Measurements from ENCODE around the gene DYNLT4. TPM values are rescaled to one million over a fixed set of nuclear protein-coding genes. Genes with fewer than 3 reads are reported as not detected.

DYNLT4 gene
- total RNA-seq, 1 donor from 2014 or later = not detected

- TF ChIP-seq, protein P1, sequence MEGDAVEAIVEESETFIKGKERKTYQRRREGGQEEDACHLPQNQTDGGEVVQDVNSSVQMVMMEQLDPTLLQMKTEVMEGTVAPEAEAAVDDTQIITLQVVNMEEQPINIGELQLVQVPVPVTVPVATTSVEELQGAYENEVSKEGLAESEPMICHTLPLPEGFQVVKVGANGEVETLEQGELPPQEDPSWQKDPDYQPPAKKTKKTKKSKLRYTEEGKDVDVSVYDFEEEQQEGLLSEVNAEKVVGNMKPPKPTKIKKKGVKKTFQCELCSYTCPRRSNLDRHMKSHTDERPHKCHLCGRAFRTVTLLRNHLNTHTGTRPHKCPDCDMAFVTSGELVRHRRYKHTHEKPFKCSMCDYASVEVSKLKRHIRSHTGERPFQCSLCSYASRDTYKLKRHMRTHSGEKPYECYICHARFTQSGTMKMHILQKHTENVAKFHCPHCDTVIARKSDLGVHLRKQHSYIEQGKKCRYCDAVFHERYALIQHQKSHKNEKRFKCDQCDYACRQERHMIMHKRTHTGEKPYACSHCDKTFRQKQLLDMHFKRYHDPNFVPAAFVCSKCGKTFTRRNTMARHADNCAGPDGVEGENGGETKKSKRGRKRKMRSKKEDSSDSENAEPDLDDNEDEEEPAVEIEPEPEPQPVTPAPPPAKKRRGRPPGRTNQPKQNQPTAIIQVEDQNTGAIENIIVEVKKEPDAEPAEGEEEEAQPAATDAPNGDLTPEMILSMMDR (conservative IDR thresholded peaks at IDR 0.05; ENCODE audit: low read depth, low read length) = no peak
- no peak overlapping the region for H3K4me3 ChIP-seq (ENCODE audit: low read depth, low read length)
- no peak for DNase-seq (ENCODE audit: low read depth)
Measured at GRCh38 chr1:44790968-44791801, 16.0 kb downstream of the DYNLT4 start.

DNA sequence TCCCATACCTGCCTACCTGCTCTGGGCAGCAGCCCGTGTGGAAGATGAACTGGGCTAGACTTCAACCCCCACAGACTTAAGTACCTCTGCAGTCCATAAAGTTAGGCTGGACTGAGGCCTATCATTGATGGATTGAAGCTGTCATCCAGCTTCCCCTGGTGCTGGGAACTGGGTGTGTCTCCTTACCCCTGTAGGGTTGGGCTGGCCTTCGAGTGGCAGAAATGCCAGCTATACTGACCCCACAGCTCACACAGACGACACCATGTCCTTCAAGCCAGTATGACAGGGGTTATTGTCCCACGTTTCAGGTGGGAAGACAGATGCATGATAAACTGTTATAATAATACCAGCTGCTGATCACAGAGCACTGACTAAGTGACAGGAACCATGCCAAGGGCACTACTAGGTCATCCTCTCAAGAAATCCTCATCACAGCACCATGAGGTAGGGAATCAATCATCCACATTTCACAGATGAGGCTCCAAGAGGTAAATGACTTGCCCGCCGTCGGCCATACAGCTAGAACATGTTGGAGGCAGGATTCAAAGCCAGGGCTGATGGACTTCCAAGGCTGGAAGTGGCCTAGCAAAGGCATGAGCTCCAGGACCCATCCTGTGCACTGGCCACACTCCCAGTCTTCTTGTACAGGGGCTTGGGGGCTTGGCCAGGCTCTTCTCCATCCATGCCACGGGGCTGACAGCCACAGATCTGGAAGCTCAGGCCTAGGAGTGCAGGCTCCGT lies 18.9 kb downstream of the DYNLT4 start, which contains the start of gene BEST4:
Gene BEST4, minus strand, starts transcription at position 51 of the 741 bp plus-strand sequence. CDS start 465 bp downstream, outside the sequence.
- DNase-seq (ENCODE audit: low read depth) = no peak
- TF ChIP-seq, protein P1 (conservative IDR thresholded peaks at IDR 0.05; ENCODE audit: low read depth, low read length) = no peak
- H3K4me3 ChIP-seq (ENCODE audit: low read depth, low read length) = no peak within 1 kb of the TSS

DNA sequence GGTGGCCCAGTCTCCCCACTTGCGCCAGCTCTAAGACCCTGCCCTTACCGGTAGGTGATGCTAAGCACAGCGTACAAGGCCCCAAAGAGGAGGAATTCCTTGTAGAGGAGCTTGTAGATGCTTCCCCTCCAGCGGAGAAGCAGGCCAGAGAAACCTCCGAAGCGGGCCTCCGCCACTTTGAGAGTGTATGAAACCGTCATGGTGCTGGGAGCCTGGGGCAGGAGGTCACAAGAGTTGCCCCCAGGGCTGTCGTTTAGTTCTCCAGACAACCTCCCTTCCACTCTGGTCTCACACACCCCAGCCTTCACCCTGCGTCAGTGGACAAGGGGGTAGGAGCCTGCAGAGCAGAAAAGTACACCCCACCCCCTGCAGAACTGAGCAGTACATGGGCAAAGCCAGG lies 19.6 kb downstream of the DYNLT4 start:
- TF ChIP-seq, protein P1 (conservative IDR thresholded peaks at IDR 0.05; ENCODE audit: low read depth, low read length) = no peak
- no peak overlapping the region for H3K4me3 ChIP-seq (ENCODE audit: low read depth, low read length)
- no peak for DNase-seq (ENCODE audit: low read depth)

DNA sequence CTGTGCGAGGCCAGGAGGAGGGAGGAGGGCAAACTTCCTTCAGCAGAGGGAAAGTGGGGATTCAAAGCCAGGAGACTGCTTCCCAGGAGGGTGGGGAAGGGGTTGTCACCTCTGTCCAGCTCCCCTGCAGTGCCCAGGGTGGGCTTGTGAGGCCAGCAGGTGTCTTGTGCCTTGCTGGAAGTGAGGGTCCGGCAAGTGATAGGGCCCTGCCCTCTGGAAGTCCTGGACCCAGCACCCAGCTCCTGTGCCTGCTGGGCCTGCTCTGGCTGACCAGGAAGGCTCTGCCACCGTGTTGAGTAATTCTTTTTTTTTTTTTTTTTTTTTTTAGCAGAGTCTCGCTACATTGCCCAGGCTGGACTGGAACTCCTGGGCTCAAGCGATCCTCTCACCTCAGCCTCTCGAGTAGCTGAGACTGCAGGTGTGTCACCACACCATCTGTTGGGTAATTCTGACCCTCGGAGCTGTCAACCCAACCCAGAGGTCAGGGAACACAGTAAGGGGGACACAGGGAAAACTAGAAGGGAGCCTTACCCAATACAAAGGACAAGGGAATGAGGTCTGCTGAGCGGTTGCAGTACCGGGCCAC lies 20.2 kb downstream of the DYNLT4 start:
- DNase-seq (ENCODE audit: low read depth) = no peak
- TF ChIP-seq, protein P1 (conservative IDR thresholded peaks at IDR 0.05; ENCODE audit: low read depth, low read length) = no peak
- no peak overlapping the region for H3K4me3 ChIP-seq (ENCODE audit: low read depth, low read length)

DNA sequence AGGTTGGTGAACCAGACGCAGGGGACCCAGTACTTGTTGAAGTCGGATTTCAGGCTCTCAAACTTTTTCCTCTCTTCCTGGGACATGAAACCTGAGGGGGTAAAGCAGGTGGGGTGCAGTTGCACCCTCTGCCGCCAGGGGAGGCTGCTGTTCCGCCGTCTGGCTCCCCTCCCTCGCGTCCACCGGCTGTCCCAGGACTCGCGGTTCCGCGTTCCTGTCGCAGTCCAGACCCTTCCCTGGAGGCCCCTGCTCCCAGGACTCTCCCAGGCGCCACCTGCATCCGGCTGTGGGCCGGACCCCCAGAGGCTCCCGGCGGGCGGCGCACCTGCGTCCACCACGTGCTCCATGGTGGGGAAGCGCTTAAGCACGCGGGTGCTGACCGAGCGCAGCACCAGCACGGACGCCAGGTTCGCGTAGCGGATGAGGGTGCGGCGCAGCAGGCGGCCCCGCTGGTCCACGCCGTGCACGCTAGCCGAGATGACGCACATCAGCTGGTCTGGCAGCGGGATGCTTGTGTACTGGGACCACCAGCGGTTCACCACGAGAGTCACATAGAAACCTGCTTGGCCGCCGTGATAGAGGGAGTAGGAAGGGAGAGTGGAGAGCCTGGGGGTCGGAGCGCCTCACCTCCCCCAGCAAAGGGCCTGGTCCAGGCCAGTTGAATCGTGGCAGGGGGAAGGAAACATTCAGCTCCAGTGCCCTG lies 20.9 kb downstream of the DYNLT4 start:
- no peak for DNase-seq (ENCODE audit: low read depth)
- H3K4me3 ChIP-seq (ENCODE audit: low read depth, low read length) = peak overlapping the region; percentile 57
- TF ChIP-seq, protein P1 (conservative IDR thresholded peaks at IDR 0.05; ENCODE audit: low read depth, low read length) = peak; percentile 96

GRCh38 chr1:44785501-44786137 lies 21.5 kb downstream of the DYNLT4 start:
- no peak for DNase-seq (ENCODE audit: low read depth)
- H3K4me3 ChIP-seq (ENCODE audit: low read depth, low read length) = peak overlapping the region; percentile 57
- TF ChIP-seq, protein P1 (conservative IDR thresholded peaks at IDR 0.05; ENCODE audit: low read depth, low read length) = no peak

Measured in epithelial cell of proximal tubule (primary cell).